ENCODE results near the gene CD7. TPM values are rescaled to one million over a fixed set of nuclear protein-coding genes. Genes with fewer than 3 reads are reported as not detected.

Gene CD7
- total and polyA plus RNA-seq, 9 of the 15 experiments (the other 6 are each of a cell fraction or from before 2014, with no cell fraction given) = 0.21 to 0.35 TPM; not detected in 7

DNA sequence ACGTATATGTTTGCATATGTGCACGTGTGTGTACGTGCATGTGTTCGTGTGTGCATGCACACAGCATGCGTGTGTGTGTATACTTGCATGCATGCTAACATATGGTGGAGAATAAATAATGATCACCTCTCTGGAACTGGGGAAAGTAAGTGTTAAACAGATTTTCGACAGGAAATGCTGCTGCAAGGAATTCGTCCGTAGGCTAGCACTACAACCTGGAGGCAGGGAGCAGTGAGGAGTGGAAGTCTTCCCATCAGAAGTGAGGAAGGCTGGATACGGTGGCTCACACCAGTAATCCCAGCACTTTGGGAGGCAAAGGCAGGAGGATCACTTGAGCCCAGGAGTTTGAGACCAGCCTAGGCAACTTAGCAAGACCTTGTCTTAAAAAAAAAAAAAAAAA is 39.1 kb downstream of the CD7 start:
- Histone ChIP-seq H3K9ac (ENCODE audit: insufficient read depth in 1 of 2, low read depth in 2 of 2, low read length in 2 of 2) (peak overlapping the region in 1 of 2 experiments; percentile 48; a peak in 1 of 4 replicates), H3K9me3 (replicated peaks; ENCODE audit: control insufficient read depth, insufficient read depth, low read depth, low read length) (no peaks in the 10 kb centered on the region), H3K4me2 (ENCODE audit: insufficient read depth, low read length) (no peak overlapping the region), H4K20me1 (replicated peaks; ENCODE audit: control insufficient read depth, insufficient read depth, low read length) (no peaks in the 10 kb centered on the region), H2AFZ (ENCODE audit: low read depth, low read length) (no peak overlapping the region), H3K27me3 (ENCODE audit: control insufficient read depth in 2 of 2, insufficient read depth in 2 of 2, low read length in 2 of 2) (no peaks in the 10 kb centered on the region), H3K4me1 (replicated peaks in 1 of 2; ENCODE audit: control insufficient read depth in 2 of 2, insufficient read depth in 2 of 2, low read length in 2 of 2) (peaks cover 14 to 54% of the 10 kb centered on the region in 2 experiments; a peak in 4 of 5 replicates), H3K9me1 (ENCODE audit: control insufficient read depth, insufficient read depth, low read length) (no peaks in the 10 kb centered on the region), H3K79me2 (ENCODE audit: control insufficient read depth, insufficient read depth, low read length) (peaks cover 3% of the 10 kb centered on the region; the same call in 1 of the 3 replicates), H3K27ac (ENCODE audit: extremely low read depth, low read depth, low read length) (no peak overlapping the region), H3K4me3 (no peak overlapping the region), H3K36me3 (ENCODE audit: control insufficient read depth, insufficient read depth, low read length) (no peaks in the 10 kb centered on the region)
- POLR2A ChIA-PET = interaction anchor here (5.6 kb wide), 1 partner anchor 13 kb away, joined by 37 read pairs; no protein-coding TSS in a partner anchor
- FAIRE-seq = no peak
- no TSS peak for BruUV-seq (replicated peaks)
- WGBS (ENCODE audit: insufficient coverage, low coverage, missing lambda C conversion rate) = 86% methylated on average over 9 of the region's 9 CpGs
- in situ Hi-C loops (cut with MboI) (no loop called here), intact Hi-C loops (cut with micrococcal nuclease) (no loop called here)
- no peak for DNase-seq (ENCODE audit: extremely low read depth in 1 of 4, low spot score in 3 of 4)
- no peak for TF ChIP-seq NCOA4 (IDR thresholded peaks at IDR 0.05; ENCODE audit: partially characterized antibody)
- TF ChIP-seq ARID1B (IDR thresholded peaks at IDR 0.05) = no peak
- no peak for TF ChIP-seq ZBTB8A (IDR thresholded peaks at IDR 0.05; ENCODE audit: partially characterized antibody)
- no peak for TF ChIP-seq SREBF1 (IDR thresholded peaks at IDR 0.05; ENCODE audit: borderline replicate concordance, low read depth, low read length)
- no peak for TF ChIP-seq CAMTA2 (CRISPR knock-in tag; conservative IDR thresholded peaks at IDR 0.05)
- TF ChIP-seq, protein P1, sequence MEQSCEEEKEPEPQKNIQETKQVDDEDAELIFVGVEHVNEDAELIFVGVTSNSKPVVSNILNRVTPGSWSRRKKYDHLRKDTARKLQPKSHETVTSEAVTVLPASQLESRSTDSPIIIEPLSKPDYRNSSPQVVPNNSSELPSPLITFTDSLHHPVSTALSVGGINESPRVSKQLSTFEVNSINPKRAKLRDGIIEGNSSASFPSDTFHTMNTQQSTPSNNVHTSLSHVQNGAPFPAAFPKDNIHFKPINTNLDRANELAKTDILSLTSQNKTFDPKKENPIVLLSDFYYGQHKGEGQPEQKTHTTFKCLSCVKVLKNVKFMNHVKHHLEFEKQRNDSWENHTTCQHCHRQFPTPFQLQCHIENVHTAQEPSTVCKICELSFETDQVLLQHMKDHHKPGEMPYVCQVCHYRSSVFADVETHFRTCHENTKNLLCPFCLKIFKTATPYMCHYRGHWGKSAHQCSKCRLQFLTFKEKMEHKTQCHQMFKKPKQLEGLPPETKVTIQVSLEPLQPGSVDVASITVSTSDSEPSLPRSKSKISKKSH (CRISPR knock-in tag; IDR thresholded peaks at IDR 0.05) = no peak
- TF ChIP-seq MTA1 (IDR thresholded peaks at IDR 0.05; ENCODE audit: borderline replicate concordance) = no peak
- CTCF ChIA-PET (ENCODE audit: low intra/inter-chr PET ratio) = no interaction called here
- no peak for ATAC-seq

Measured in K562 (cell line).